Trophoblast cell (in vitro differentiated cells and primary cell): ENCODE results near the gene DAB2.

Experiments
- DNase-seq, 2 donors: peaks; one replicate each; pipeline ENCODE4 v3.0.0-alpha.2; 2016
- H2AFZ ChIP-seq: 2 replicates; pipeline ENCODE4 v1.6.1; 2013; ENCODE audit warnings: low read length, moderate library complexity, mild to moderate bottlenecking; ENCODE audit not compliant: insufficient read depth, poor library complexity
- H2AK5ac ChIP-seq: 2 replicates; pipeline ENCODE4 v1.6.1; 2013; ENCODE audit warnings: mild to moderate bottlenecking, low read length
- H2BK120ac ChIP-seq: 2 replicates; pipeline ENCODE4 v1.6.1; 2013; ENCODE audit warnings: low read length, mild to moderate bottlenecking, moderate library complexity; ENCODE audit not compliant: insufficient read depth, poor library complexity
- H2BK12ac ChIP-seq: 2 replicates; pipeline ENCODE4 v1.6.1; 2013; ENCODE audit warnings: mild to moderate bottlenecking, low read length, moderate library complexity
- H2BK5ac ChIP-seq: 2 replicates; pipeline ENCODE4 v1.6.1; 2013; ENCODE audit warnings: low read length, low read depth, moderate library complexity, mild to moderate bottlenecking; ENCODE audit not compliant: poor library complexity
- H3K14ac ChIP-seq: 2 replicates; pipeline ENCODE4 v1.6.1; 2013; ENCODE audit warnings: mild to moderate bottlenecking, low read length
- H3K18ac ChIP-seq: 2 replicates; pipeline ENCODE4 v1.6.1; 2013; ENCODE audit warnings: mild to moderate bottlenecking, low read length
- H3K23ac ChIP-seq: 2 replicates; pipeline ENCODE4 v1.6.1; 2013; ENCODE audit warnings: low read length
- H3K27ac ChIP-seq: 2 replicates; pipeline ENCODE4 v1.5.1; 2013; ENCODE audit warnings: low read depth, mild to moderate bottlenecking, inconsistent platforms, low read length, moderate library complexity
- H3K27me3 ChIP-seq: 2 replicates; pipeline ENCODE4 v1.6.1; 2013; ENCODE audit warnings: inconsistent platforms, mild to moderate bottlenecking, low read length, moderate library complexity; ENCODE audit not compliant: insufficient read depth
- H3K36me3 ChIP-seq, 2 experiments: 1 replicate in 1 of 2; 2 replicates in 1 of 2; pipeline ENCODE4 v1.6.1; 2013; ENCODE audit warnings: low read length in 2 of 2, mild to moderate bottlenecking in 2 of 2, moderate library complexity in 1 of 2; ENCODE audit not compliant: insufficient read depth in 2 of 2, control insufficient read depth in 1 of 2
- H3K4ac ChIP-seq: 2 replicates; pipeline ENCODE4 v1.6.1; 2013; ENCODE audit warnings: low read depth, mild to moderate bottlenecking, low read length, moderate library complexity
- H3K4me1 ChIP-seq, 2 experiments: 1 replicate in 1 of 2; 2 replicates in 1 of 2; pipeline ENCODE4 v1.6.1; 2013; ENCODE audit warnings: low read length in 2 of 2, mild to moderate bottlenecking in 2 of 2, moderate library complexity in 1 of 2; ENCODE audit not compliant: insufficient read depth in 2 of 2, control insufficient read depth in 1 of 2
- H3K4me2 ChIP-seq: 2 replicates; pipeline ENCODE4 v1.6.1; 2013; ENCODE audit warnings: inconsistent platforms, mild to moderate bottlenecking, low read length, moderate library complexity
- H3K4me3 ChIP-seq: 2 replicates; pipeline ENCODE4 v1.5.1; 2013; ENCODE audit warnings: mild to moderate bottlenecking, low read depth, low read length, inconsistent platforms
- H3K79me1 ChIP-seq: one replicate; pipeline ENCODE4 v1.6.1; 2013; ENCODE audit warnings: low read length
- H3K79me2 ChIP-seq: 2 replicates; pipeline ENCODE4 v1.6.1; 2013; ENCODE audit warnings: low read length, mild to moderate bottlenecking; ENCODE audit not compliant: control insufficient read depth, insufficient read depth, poor library complexity
- H3K9ac ChIP-seq: 2 replicates; pipeline ENCODE4 v1.6.1; 2013; ENCODE audit warnings: mild to moderate bottlenecking, low read length
- H3K9me3 ChIP-seq: 2 replicates; pipeline ENCODE4 v1.6.1; 2013; ENCODE audit warnings: low read depth, mild to moderate bottlenecking, control low read depth, inconsistent platforms, low read length; ENCODE audit not compliant: insufficient read depth
- H4K12ac ChIP-seq: 2 replicates; pipeline ENCODE4 v1.6.1; 2013; ENCODE audit warnings: low read depth, mild to moderate bottlenecking, low read length, moderate library complexity
- H4K8ac ChIP-seq: 2 replicates; pipeline ENCODE4 v1.6.1; 2013; ENCODE audit warnings: low read depth, mild to moderate bottlenecking, low read length, moderate library complexity
- H4K91ac ChIP-seq: one replicate; pipeline ENCODE4 v1.6.1; 2013; ENCODE audit warnings: low read depth, mild to moderate bottlenecking, low read length, moderate library complexity
- WGBS: extraction: QIAGEN DNeasy Blood & Tissue Kit; methylation state at CpG from one replicate; pipeline ENCODE4 v1.1.7; 2013; ENCODE audit warnings: missing lambda C conversion rate; ENCODE audit not compliant: insufficient read length, insufficient coverage; ENCODE audit errors: extremely low coverage; 5-methylcytosine and 5-hydroxymethylcytosine counted together

Gene DAB2

GRCh38 chr5:39426746-39427105 lies 1.9 kb upstream of the DAB2 start:
- Histone ChIP-seq H3K79me2 (peaks cover 3% of the 10 kb centered on the region), H3K9me3 (no peaks in the 10 kb centered on the region), H3K4me1 (peaks cover 13 to 21% of the 10 kb centered on the region in 2 experiments), H2AFZ (no peak overlapping the region), H2BK5ac (no peak overlapping the region), H3K4me2 (no peak overlapping the region), H3K36me3 (no peaks in the 10 kb centered on the region), H3K23ac (no peak overlapping the region), H2BK120ac (no peak overlapping the region), H3K9ac (no peak overlapping the region), H2AK5ac (no peak overlapping the region), H4K91ac (no peak overlapping the region), H3K14ac (no peak overlapping the region), H3K4me3 (no peak overlapping the region), H3K27me3 (no peaks in the 10 kb centered on the region), H4K12ac (no peak overlapping the region), H3K79me1 (peaks cover 23% of the 10 kb centered on the region), H2BK12ac (no peak overlapping the region), H3K18ac (no peak overlapping the region), H4K8ac (no peak overlapping the region), H3K4ac (no peak overlapping the region), H3K27ac (no peak overlapping the region)
- WGBS = no CpG with 5 or more reads among the region's 3 CpGs
- DNase-seq = no peak

- DNase-seq = no peak
- H3K4me1 ChIP-seq = peaks cover 17 to 25% of the 10 kb centered on the region in 2 experiments
- no peaks in the 10 kb centered on the region for H3K27me3 ChIP-seq
- peaks cover 3% of the 10 kb centered on the region for H3K79me2 ChIP-seq
- no peak overlapping the region for H3K23ac ChIP-seq
- H2AK5ac ChIP-seq = peak overlapping the region; percentile 97
- H3K14ac ChIP-seq = peak overlapping the region; percentile 81
- peak overlapping the region; percentile 73 for H2BK5ac ChIP-seq
- H4K12ac ChIP-seq = peak overlapping the region; percentile 49
- peak overlapping the region; percentile 74 for H4K8ac ChIP-seq
- H3K9me3 ChIP-seq = no peaks in the 10 kb centered on the region
- no peak overlapping the region for H3K9ac ChIP-seq
- 100% methylated on average over 1 of the region's 7 CpGs for WGBS
- peak overlapping the region; percentile 90 for H3K18ac ChIP-seq
- H3K27ac ChIP-seq = no peak overlapping the region
- H3K4me2 ChIP-seq = no peak overlapping the region
- peak overlapping the region; percentile 99 for H2BK12ac ChIP-seq
- peaks cover 23% of the 10 kb centered on the region for H3K79me1 ChIP-seq
- peak overlapping the region; percentile 54 for H2AFZ ChIP-seq
- no peaks in the 10 kb centered on the region for H3K36me3 ChIP-seq
- H2BK120ac ChIP-seq = peak overlapping the region; percentile 94
- peak overlapping the region; percentile 94 for H4K91ac ChIP-seq
- H3K4me3 ChIP-seq = no peak overlapping the region
- no peak overlapping the region for H3K4ac ChIP-seq
Measured at GRCh38 chr5:39426051-39426745, 1.4 kb upstream of the DAB2 start.

GRCh38 chr5:39423331-39423751 lies 1.4 kb downstream of the DAB2 start:
- no peak overlapping the region for H3K18ac ChIP-seq
- peak overlapping the region; percentile 35 for H3K14ac ChIP-seq
- peak overlapping the region; percentile 50 for H2BK5ac ChIP-seq
- peak overlapping the region; percentile 66 for H3K4me2 ChIP-seq
- H3K79me1 ChIP-seq = peaks cover 27% of the 10 kb centered on the region
- H4K12ac ChIP-seq = no peak overlapping the region
- H2BK12ac ChIP-seq = peak overlapping the region; percentile 55
- no CpG with 5 or more reads among the region's 2 CpGs for WGBS
- DNase-seq = peak; percentile 51 to 88
- H4K91ac ChIP-seq = peak overlapping the region; percentile 63
- H3K23ac ChIP-seq = no peak overlapping the region
- no peak overlapping the region for H2AFZ ChIP-seq
- H4K8ac ChIP-seq = no peak overlapping the region
- no peaks in the 10 kb centered on the region for H3K9me3 ChIP-seq
- no peak overlapping the region for H3K4me3 ChIP-seq
- H3K4me1 ChIP-seq = peaks cover 18 to 23% of the 10 kb centered on the region in 2 experiments
- no peak overlapping the region for H2AK5ac ChIP-seq
- no peak overlapping the region for H3K9ac ChIP-seq
- no peaks in the 10 kb centered on the region for H3K36me3 ChIP-seq
- H2BK120ac ChIP-seq = peak overlapping the region; percentile 77
- peaks cover 3% of the 10 kb centered on the region for H3K79me2 ChIP-seq
- H3K4ac ChIP-seq = peak overlapping the region; percentile 37
- H3K27me3 ChIP-seq = no peaks in the 10 kb centered on the region
- peak overlapping the region; percentile 93 for H3K27ac ChIP-seq

GRCh38 chr5:39422728-39423285 lies 2.0 kb downstream of the DAB2 start:
- peak overlapping the region; percentile 70 for H2AK5ac ChIP-seq
- peak overlapping the region; percentile 93 for H2BK120ac ChIP-seq
- peak overlapping the region; percentile 76 for H2BK5ac ChIP-seq
- no peak overlapping the region for H3K23ac ChIP-seq
- H3K4me2 ChIP-seq = no peak overlapping the region
- H3K9ac ChIP-seq = no peak overlapping the region
- no peaks in the 10 kb centered on the region for H3K36me3 ChIP-seq
- H3K14ac ChIP-seq = peak overlapping the region; percentile 71
- peaks cover 18 to 23% of the 10 kb centered on the region in 2 experiments for H3K4me1 ChIP-seq
- H3K4me3 ChIP-seq = no peak overlapping the region
- H3K79me1 ChIP-seq = peaks cover 27% of the 10 kb centered on the region
- peak overlapping the region; percentile 70 for H4K12ac ChIP-seq
- WGBS = no CpG with 5 or more reads among the region's 2 CpGs
- H2AFZ ChIP-seq = no peak overlapping the region
- no peaks in the 10 kb centered on the region for H3K9me3 ChIP-seq
- no peak for DNase-seq
- H3K18ac ChIP-seq = peak overlapping the region; percentile 90
- peak overlapping the region; percentile 93 for H3K27ac ChIP-seq
- H3K79me2 ChIP-seq = peaks cover 3% of the 10 kb centered on the region
- no peaks in the 10 kb centered on the region for H3K27me3 ChIP-seq
- peak overlapping the region; percentile 92 for H4K91ac ChIP-seq
- H2BK12ac ChIP-seq = peak overlapping the region; percentile 93
- H4K8ac ChIP-seq = peak overlapping the region; percentile 44
- peak overlapping the region; percentile 80 for H3K4ac ChIP-seq
